Activated naive CD8-positive, alpha-beta T cell treated with anti-CD3 and anti-CD28 coated beads for 36 hours (primary cell): ENCODE data around the gene PLA2G2F. TPM values are rescaled to one million over a fixed set of nuclear protein-coding genes. Genes with fewer than 3 reads are reported as not detected.
"Not testable (repeated sequence)": the region's sequence is repeated elsewhere in the genome, so short reads cannot be mapped to it uniquely, and the experiment has no call there.

Experiments
- DNase-seq: peaks from one replicate; pipeline ENCODE4 v3.0.0; 2021
- H3K27ac Mint-ChIP-seq: one replicate; pipeline ENCODE4 v1.8.0; 2022; ENCODE audit warnings: mild to moderate bottlenecking, moderate library complexity, mixed read lengths
- H3K27me3 Mint-ChIP-seq: one replicate; pipeline ENCODE4 v1.8.0; 2022; ENCODE audit warnings: mild to moderate bottlenecking, mixed read lengths
- H3K36me3 Mint-ChIP-seq: one replicate; pipeline ENCODE4 v1.8.0; 2021; ENCODE audit warnings: mild to moderate bottlenecking, mixed read lengths
- H3K4me1 Mint-ChIP-seq: one replicate; pipeline ENCODE4 v1.8.0; 2021; ENCODE audit warnings: mixed read lengths
- H3K4me3 Mint-ChIP-seq: one replicate; pipeline ENCODE4 v1.8.0; 2022; ENCODE audit warnings: mild to moderate bottlenecking, moderate library complexity, mixed read lengths
- H3K9me3 Mint-ChIP-seq: one replicate; pipeline ENCODE4 v1.8.0; 2022; ENCODE audit warnings: mixed read lengths
- total RNA-seq, 2 experiments: library from RNA; stranded (reverse); gene quantifications; one replicate each; pipeline ENCODE4 v1.2.3, GENCODE V29; 2021

The PLA2G2F gene
- total RNA-seq, 2 experiments from 2014 or later: not detected

DNA sequence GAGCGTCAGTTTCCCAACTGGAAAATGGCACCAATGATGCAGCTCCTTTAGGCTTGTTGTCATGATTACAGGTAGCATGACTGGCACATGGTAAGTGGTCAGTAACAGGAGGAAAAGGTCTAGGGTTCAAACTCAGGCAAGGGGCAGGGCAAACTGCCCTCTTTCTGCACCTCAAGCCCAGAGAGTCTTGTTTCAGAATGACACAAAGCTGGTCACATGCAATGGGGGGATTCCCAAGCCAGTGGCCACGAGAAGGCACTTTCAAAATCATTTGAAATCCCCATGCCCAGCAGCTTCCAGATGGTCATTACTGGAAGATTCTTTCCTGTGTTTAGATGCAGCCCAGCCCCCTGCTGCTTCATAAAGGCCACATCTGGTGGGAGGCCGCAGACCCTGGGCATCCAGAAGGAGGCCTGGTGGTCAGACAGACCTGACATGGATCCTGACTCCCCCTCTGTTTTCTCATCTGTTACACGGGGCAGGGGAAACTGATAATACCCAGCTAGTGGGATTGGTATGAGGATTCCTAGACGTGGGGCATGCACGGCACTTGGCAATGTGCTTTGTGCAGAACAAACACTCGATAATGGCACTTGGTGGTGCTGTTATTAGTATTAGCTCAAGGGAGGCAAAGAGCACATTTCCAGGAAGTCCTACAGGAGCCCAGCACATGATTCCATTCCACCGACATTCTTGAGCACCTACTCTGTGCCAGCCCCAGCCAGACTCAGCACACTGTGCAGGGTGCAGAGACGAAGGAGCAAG, 12.9 kb upstream of the PLA2G2F start:
- peaks cover 19% of the 10 kb centered on the region for H3K27me3 Mint-ChIP-seq
- no peak overlapping the region for H3K4me3 Mint-ChIP-seq
- no peaks in the 10 kb centered on the region for H3K4me1 Mint-ChIP-seq
- H3K9me3 Mint-ChIP-seq: peaks cover 3% of the 10 kb centered on the region
- no peaks in the 10 kb centered on the region for H3K36me3 Mint-ChIP-seq
- H3K27ac Mint-ChIP-seq: no peak overlapping the region
- DNase-seq: no peak

DNA sequence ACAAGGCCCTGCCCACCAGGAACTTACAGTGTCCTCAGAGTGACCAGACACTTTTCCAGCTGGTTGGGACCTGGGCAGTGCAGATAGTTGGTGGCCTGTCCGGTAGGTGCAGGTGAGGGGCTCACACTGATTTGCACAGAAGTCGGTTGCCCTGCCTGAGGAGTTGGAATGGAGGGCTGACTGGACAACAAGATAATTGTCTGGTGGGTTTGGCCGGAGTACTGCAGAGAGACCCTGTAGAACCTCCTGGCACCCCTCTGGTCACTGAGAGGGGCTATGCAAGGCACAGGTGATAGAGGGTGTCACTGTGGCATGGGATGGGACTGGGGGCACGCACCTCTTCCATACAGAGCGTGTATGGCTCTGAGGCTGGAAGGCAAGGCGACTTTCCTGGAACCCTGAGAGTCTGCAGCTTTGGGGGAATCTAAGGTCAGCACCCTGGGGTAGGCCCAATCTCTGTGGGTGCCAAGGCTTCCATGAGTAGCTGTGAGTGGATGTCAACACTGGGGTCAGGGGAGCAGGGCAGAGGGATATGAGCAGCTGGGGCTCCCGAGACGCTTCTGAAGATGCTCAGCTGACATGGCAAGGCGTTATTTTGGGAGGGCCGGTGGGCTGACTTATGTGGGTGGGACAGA, 12.2 kb upstream of the PLA2G2F start:
- Mint-ChIP-seq H3K4me3 (no peak overlapping the region), H3K27me3 (peaks cover 21% of the 10 kb centered on the region), H3K4me1 (no peaks in the 10 kb centered on the region), H3K36me3 (no peaks in the 10 kb centered on the region), H3K27ac (no peak overlapping the region), H3K9me3 (peaks cover 3% of the 10 kb centered on the region)
- DNase-seq: no peak

DNA sequence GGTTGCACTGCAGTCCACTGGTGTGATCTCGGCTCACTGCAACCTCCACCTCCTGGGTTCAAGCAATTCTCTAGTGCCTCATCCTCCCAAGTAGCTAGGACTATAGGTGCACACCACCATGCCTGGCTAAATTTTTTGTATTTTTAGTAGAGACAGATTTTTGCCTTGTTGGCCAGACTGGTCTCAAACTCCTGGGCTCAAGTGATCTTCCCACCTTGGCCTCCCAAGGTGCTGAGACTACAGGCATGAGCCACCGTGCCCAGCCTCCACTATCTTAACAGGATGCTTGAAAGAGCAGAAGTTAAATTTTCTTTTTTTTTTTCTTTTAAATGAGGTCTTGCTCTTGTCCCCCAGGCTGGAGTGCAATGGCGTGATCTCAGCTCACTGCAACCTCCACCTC, 8.6 kb upstream of the PLA2G2F start:
- not testable (repeated sequence) for H3K9me3 Mint-ChIP-seq, H3K27ac Mint-ChIP-seq, H3K36me3 Mint-ChIP-seq, H3K4me1 Mint-ChIP-seq, H3K4me3 Mint-ChIP-seq, DNase-seq
- H3K27me3 Mint-ChIP-seq: peaks cover 14% of the 10 kb centered on the region

- no peaks in the 10 kb centered on the region for H3K36me3 Mint-ChIP-seq
- H3K9me3 Mint-ChIP-seq: peaks cover 1% of the 10 kb centered on the region
- H3K27ac Mint-ChIP-seq: no peak overlapping the region
- peaks cover 22% of the 10 kb centered on the region for H3K27me3 Mint-ChIP-seq
- no peaks in the 10 kb centered on the region for H3K4me1 Mint-ChIP-seq
- no peak overlapping the region for H3K4me3 Mint-ChIP-seq
- DNase-seq: no peak
These were observed 4.1 kb upstream of the PLA2G2F start for GRCh38 chr1:20134995-20135394.

DNA sequence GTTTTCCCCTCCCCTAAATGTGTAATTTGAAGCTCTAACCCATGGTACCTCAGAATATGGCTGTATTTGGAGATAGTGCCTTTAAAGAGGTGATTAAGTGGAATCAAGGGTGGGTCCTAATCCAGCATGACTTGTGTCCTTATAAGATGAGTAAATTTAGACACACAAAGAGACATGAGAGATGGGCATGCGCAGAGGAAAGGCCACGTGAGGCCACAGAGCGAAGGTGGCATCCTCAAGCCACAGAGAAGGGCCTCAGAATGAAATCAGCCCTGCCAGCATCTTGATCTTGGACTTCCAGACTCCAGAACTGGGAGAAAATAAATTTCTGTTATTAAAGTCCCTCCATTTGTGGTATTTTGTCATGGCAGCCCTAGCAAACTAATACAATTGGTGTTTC, 2.9 kb upstream of the PLA2G2F start:
- Mint-ChIP-seq H3K27me3 (peaks cover 22% of the 10 kb centered on the region), H3K27ac (no peak overlapping the region)

DNA sequence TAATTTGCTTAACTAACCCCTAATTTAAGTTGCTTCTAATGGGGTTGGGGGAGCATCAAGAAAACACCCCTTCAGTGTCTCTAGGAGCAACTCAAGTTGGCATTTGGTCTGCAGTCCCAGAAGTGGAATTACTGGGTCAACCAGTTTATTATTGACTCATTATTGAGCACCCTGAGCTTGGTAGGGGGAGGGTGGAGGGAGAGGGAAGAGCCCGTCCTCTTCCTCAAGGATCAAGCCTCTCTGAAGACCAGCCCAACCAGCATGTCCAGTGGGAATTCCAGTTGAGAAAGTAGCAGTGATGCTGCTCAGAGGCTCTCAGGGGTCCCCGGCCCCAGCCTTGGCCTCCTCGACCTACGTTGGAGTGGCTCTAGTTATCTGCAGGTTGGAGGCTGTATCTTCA, 2.1 kb upstream of the PLA2G2F start:
- H3K27ac Mint-ChIP-seq: no peak overlapping the region
- DNase-seq: no peak
- H3K4me1 Mint-ChIP-seq: no peaks in the 10 kb centered on the region
- no peak overlapping the region for H3K4me3 Mint-ChIP-seq
- H3K27me3 Mint-ChIP-seq: peaks cover 19% of the 10 kb centered on the region
- H3K36me3 Mint-ChIP-seq: no peaks in the 10 kb centered on the region
- H3K9me3 Mint-ChIP-seq: no peaks in the 10 kb centered on the region

More for the DNA sequence above, 2.9 kb upstream of the PLA2G2F start:
- H3K4me3 Mint-ChIP-seq: no peak overlapping the region
- no peaks in the 10 kb centered on the region for H3K36me3 Mint-ChIP-seq
- no peaks in the 10 kb centered on the region for H3K4me1 Mint-ChIP-seq
- no peak for DNase-seq
- H3K9me3 Mint-ChIP-seq: no peaks in the 10 kb centered on the region

DNA sequence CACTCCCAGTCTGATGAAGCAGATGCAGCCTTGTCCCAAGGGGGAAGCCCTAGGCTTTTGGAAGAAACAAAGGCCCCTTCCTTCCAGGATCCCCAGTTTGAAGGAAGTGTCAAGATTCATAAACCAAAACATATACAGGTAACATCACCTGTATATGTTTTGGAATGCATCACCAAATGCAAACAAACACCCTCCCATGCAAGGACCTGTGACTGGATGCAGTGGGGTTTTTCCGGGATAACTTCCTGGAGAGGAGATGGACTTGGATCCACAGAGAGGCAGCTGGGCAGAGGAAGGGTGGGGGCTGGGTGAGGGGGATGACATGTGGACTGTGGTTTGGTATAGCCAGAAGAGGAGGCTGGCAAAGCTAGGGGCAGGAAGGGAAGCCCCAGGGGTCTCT, 1.5 kb upstream of the PLA2G2F start:
- Mint-ChIP-seq H3K27me3 (peaks cover 16% of the 10 kb centered on the region), H3K4me3 (no peak overlapping the region), H3K9me3 (no peaks in the 10 kb centered on the region), H3K4me1 (no peaks in the 10 kb centered on the region), H3K36me3 (no peaks in the 10 kb centered on the region), H3K27ac (no peak overlapping the region)
- DNase-seq: no peak

DNA sequence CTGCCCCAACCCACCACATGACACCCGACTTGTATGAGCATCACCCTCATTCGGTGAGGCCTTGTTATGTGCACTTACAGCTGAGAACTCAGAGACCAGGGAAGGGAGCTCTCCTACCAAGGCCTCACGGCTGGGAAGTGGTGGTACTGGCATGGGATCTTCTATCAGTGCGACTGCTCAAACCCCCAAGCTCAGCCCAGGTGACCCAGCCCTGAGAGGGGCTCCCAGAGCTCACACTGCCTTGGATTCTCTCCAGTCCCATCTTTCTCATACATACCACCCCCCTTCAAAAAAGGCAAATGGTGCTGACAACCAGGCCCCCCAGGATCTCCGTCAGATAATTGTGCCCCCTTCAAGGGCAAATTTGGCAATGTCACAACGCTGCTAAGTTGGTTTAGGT, 777 bp upstream of the PLA2G2F start:
- Mint-ChIP-seq H3K27ac (no peak overlapping the region), H3K4me3 (no peak overlapping the region), H3K9me3 (no peaks in the 10 kb centered on the region), H3K4me1 (no peaks in the 10 kb centered on the region), H3K27me3 (peaks cover 16% of the 10 kb centered on the region), H3K36me3 (no peaks in the 10 kb centered on the region)
- DNase-seq: no peak

GRCh38 chr1:20139776-20140612, 871 bp downstream of the PLA2G2F start:
- no peak overlapping the region for H3K4me3 Mint-ChIP-seq

GRCh38 chr1:20141001-20141400, 1.9 kb downstream of the PLA2G2F start:
- no peaks in the 10 kb centered on the region for H3K9me3 Mint-ChIP-seq
- H3K4me1 Mint-ChIP-seq: no peaks in the 10 kb centered on the region
- no peak for DNase-seq
- peaks cover 10% of the 10 kb centered on the region for H3K27me3 Mint-ChIP-seq
- H3K27ac Mint-ChIP-seq: no peak overlapping the region
- H3K4me3 Mint-ChIP-seq: no peak overlapping the region
- no peaks in the 10 kb centered on the region for H3K36me3 Mint-ChIP-seq

More at GRCh38 chr1:20139776-20140612, 871 bp downstream of the PLA2G2F start:
- Mint-ChIP-seq H3K9me3 (no peaks in the 10 kb centered on the region), H3K27me3 (peaks cover 11% of the 10 kb centered on the region), H3K27ac (no peak overlapping the region), H3K36me3 (no peaks in the 10 kb centered on the region), H3K4me1 (no peaks in the 10 kb centered on the region)
- DNase-seq: no peak

DNA sequence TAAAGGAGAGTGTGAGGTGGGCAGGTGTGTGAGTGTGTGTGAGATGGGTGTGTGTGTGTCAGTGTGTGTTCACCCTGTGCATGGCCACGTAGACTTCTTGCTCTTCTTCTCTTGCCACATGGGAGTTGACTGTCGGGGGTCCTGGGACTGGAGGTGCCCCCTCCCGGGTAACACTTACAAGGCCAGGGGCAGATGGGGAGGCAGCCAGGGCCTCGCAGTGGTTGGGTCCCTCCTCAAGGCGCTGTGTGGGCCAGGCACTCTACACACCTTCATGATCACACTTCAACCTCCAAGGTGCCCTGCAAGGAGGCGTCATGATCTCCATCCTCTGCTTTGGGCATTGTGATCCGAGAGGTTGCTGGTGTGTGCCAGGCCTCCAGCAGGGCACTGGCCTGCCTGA, 2.3 kb downstream of the PLA2G2F start:
- H3K27me3 Mint-ChIP-seq: peaks cover 7% of the 10 kb centered on the region
- no peak overlapping the region for H3K27ac Mint-ChIP-seq
- no peak for DNase-seq
- no peaks in the 10 kb centered on the region for H3K36me3 Mint-ChIP-seq
- no peaks in the 10 kb centered on the region for H3K9me3 Mint-ChIP-seq
- no peak overlapping the region for H3K4me3 Mint-ChIP-seq
- H3K4me1 Mint-ChIP-seq: no peaks in the 10 kb centered on the region

GRCh38 chr1:20142001-20142710, 3.0 kb downstream of the PLA2G2F start:
- no peak for DNase-seq
- H3K27me3 Mint-ChIP-seq: peaks cover 7% of the 10 kb centered on the region
- no peak overlapping the region for H3K27ac Mint-ChIP-seq
- H3K9me3 Mint-ChIP-seq: no peaks in the 10 kb centered on the region
- no peaks in the 10 kb centered on the region for H3K4me1 Mint-ChIP-seq
- H3K36me3 Mint-ChIP-seq: no peaks in the 10 kb centered on the region
- H3K4me3 Mint-ChIP-seq: no peak overlapping the region

- Mint-ChIP-seq H3K27me3 (peaks cover 3% of the 10 kb centered on the region), H3K4me1 (no peaks in the 10 kb centered on the region), H3K4me3 (no peak overlapping the region), H3K27ac (no peak overlapping the region), H3K9me3 (no peaks in the 10 kb centered on the region), H3K36me3 (no peaks in the 10 kb centered on the region)
- DNase-seq: no peak
These were observed 4.2 kb downstream of the PLA2G2F start for GRCh38 chr1:20143318-20143717.

DNA sequence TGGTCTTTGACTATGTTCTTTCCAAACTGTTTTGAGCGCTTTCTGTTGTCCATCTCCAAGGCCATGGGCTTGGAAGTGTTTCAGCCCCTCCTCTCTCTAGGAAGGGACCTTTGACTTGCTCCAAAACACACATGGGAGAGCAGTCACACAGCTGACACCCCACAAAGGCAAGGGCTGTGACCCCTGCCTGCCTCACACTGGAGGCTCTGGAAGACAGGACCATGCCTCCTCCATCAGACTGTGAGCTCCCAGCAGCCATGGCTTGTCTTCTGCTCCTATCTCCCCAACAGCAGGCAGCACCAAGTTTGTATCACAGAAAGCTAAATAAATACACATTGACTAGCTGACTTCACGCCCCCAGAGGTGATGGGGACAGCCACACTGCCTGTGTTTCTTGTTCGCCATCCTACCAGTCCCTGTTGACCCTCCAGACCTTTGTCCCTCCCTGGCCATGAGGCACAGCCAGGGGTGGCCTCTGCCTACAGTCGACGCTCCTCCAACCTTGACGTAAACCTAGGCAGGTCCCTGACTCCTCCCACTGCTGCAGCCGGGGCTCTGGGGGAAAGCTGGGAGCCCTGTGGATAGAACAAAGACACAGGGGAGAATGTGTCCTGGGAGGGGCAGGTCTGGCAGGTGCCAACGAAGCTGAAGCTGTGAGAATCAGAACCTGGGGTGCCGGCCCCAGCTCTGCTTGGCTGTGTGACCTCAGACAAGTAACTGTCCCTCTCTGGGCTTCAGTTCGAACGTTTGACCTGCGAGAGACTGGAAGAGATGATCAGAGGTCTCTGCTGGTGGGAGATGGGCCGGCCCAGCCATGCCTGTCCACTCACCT, 4.8 kb downstream of the PLA2G2F start:
- no peaks in the 10 kb centered on the region for H3K9me3 Mint-ChIP-seq
- H3K27ac Mint-ChIP-seq: no peak overlapping the region
- no peak overlapping the region for H3K4me3 Mint-ChIP-seq
- no peak for DNase-seq
- H3K27me3 Mint-ChIP-seq: peaks cover under 1% of the 10 kb centered on the region
- no peaks in the 10 kb centered on the region for H3K36me3 Mint-ChIP-seq
- no peaks in the 10 kb centered on the region for H3K4me1 Mint-ChIP-seq
